ENCODE measurements around the gene CREB1.

DNA sequence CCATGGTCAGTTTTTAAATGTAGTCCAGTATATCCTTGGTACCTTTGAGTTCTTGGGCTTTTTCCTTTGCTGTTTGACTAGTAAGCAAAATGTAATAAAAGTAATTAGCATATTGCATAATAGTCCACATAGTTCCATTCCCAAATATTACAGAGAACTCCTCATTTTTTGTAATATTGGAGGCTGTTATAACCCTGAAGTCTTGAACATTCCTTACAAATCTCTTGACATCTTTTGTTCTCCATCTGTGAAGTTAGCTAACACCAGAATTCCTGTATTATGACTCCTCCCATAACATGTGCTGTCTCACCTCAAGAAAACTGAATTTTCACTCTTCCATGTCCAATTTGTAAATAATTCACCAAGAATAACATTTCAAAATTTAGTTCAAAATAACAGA lies 17.1 kb downstream of the CREB1 start:
- TF ChIP-seq, protein P1, sequence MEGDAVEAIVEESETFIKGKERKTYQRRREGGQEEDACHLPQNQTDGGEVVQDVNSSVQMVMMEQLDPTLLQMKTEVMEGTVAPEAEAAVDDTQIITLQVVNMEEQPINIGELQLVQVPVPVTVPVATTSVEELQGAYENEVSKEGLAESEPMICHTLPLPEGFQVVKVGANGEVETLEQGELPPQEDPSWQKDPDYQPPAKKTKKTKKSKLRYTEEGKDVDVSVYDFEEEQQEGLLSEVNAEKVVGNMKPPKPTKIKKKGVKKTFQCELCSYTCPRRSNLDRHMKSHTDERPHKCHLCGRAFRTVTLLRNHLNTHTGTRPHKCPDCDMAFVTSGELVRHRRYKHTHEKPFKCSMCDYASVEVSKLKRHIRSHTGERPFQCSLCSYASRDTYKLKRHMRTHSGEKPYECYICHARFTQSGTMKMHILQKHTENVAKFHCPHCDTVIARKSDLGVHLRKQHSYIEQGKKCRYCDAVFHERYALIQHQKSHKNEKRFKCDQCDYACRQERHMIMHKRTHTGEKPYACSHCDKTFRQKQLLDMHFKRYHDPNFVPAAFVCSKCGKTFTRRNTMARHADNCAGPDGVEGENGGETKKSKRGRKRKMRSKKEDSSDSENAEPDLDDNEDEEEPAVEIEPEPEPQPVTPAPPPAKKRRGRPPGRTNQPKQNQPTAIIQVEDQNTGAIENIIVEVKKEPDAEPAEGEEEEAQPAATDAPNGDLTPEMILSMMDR (IDR thresholded peaks at IDR 0.05), result no peak
- TF ChIP-seq POLR2A (IDR thresholded peaks at IDR 0.05), result no peak

Data from adrenal gland (tissue), 5 donors.